Naive B cell (primary cell): Measurements from ENCODE around the gene EDC3. TPM values are rescaled to one million over a fixed set of nuclear protein-coding genes. Genes with fewer than 3 reads are reported as not detected.
"Not testable (repeated sequence)": the region's sequence is repeated elsewhere in the genome, so short reads cannot be mapped to it uniquely, and the experiment has no call there.

Experiments used
- ATAC-seq, 2 donors: fragments of 150-1000 bp; cut with Tn5 transposase; 2 replicates each; pipeline ENCODE4 v1.10.0; 2021; ENCODE audit warnings: low read depth in 2 of 2, mild to moderate bottlenecking in 2 of 2, moderate library complexity in 2 of 2
- DNase-seq: peaks from one replicate; pipeline ENCODE4 v3.0.0; 2022
- H3K27ac Mint-ChIP-seq, 6 donors: one replicate each; pipeline ENCODE4 v1.8.0; 2020 to 2022; ENCODE audit warnings: mild to moderate bottlenecking in 6 of 6, mixed read lengths in 6 of 6, moderate library complexity in 5 of 6, inconsistent platforms in 2 of 6
- H3K27me3 Mint-ChIP-seq, 3 donors: one replicate each; pipeline ENCODE4 v1.8.0; 2021 to 2022; ENCODE audit warnings: mixed read lengths in 3 of 3, mild to moderate bottlenecking in 1 of 3
- H3K36me3 Mint-ChIP-seq, 2 donors: one replicate each; pipeline ENCODE4 v1.8.0; 2020 to 2022; ENCODE audit warnings: mixed read lengths in 2 of 2, inconsistent platforms in 1 of 2, mild to moderate bottlenecking in 1 of 2
- H3K4me1 Mint-ChIP-seq, 3 donors: one replicate each; pipeline ENCODE4 v1.8.0; 2020 to 2022; ENCODE audit warnings: mixed read lengths in 3 of 3, inconsistent platforms in 1 of 3, mild to moderate bottlenecking in 1 of 3, moderate library complexity in 1 of 3
- H3K4me3 Mint-ChIP-seq, 8 donors: one replicate each; pipeline ENCODE4 v1.8.0; 2020 to 2022; ENCODE audit warnings: mild to moderate bottlenecking in 8 of 8, mixed read lengths in 8 of 8, moderate library complexity in 8 of 8, inconsistent platforms in 2 of 8
- H3K9me3 Mint-ChIP-seq, 7 donors: one replicate each; pipeline ENCODE4 v1.8.0; 2020 to 2022; ENCODE audit warnings: mixed read lengths in 7 of 7, mild to moderate bottlenecking in 5 of 7, inconsistent platforms in 2 of 7, moderate library complexity in 1 of 7
- polyA plus RNA-seq, 6 donors: library from polyadenylated mRNA; unstranded; fragments of 300-500 nt; fragmentation: Illumina TruSeq; gene quantifications; one replicate each; pipeline ENCODE4 v1.2.3, GENCODE V29; 2021; ENCODE audit warnings: low read depth in 6 of 6

The EDC3 gene, protein sequence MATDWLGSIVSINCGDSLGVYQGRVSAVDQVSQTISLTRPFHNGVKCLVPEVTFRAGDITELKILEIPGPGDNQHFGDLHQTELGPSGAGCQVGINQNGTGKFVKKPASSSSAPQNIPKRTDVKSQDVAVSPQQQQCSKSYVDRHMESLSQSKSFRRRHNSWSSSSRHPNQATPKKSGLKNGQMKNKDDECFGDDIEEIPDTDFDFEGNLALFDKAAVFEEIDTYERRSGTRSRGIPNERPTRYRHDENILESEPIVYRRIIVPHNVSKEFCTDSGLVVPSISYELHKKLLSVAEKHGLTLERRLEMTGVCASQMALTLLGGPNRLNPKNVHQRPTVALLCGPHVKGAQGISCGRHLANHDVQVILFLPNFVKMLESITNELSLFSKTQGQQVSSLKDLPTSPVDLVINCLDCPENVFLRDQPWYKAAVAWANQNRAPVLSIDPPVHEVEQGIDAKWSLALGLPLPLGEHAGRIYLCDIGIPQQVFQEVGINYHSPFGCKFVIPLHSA
- 10 to 100 TPM; 14.4 to 30.1 (median 24.1) TPM for polyA plus RNA-seq

DNA sequence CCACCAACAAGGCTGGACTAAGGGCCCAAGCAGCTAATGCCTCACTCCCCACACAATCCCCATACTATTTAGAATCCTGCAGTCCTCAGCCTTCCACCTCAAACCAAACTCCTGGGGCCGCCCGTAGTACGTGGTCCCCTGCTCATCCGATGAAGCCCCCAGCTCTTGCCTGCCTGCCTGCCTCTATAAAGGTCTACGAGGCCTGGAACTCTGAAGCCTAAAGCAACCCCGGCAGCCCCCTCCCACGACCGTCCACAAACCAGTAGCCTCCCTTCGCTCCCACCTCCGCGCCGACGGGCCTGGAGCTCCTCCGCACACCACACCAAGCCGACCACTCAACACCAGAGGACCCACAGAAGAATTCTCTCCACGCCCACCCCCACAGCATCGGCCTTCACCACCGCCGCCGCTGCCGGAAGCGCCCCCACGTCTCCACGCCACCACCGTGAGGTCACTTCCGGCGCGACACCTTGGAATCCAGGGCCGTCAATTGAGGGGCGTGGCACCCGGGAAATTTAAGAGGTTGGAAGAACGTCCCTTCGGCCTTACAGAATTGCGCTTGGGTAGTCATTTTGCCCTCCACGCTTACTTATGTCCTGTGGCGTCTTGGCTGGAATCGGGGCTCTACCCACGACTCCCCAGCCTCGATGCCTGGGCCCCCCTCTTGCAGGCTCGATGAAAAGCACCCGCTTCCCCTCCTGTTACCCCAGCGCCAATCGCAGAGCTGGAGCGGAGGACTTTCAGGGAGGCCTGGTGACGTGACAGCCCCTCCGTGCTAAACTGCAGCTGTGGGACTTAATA is at the start of gene EDC3:
EDC3 (minus strand) TSS at position 428 of the 801 bp plus-strand sequence. CDS start 20,900 bp downstream, outside the sequence.
- peak; percentile 81 for DNase-seq
- ATAC-seq = peak; percentile 91 to 94
- no peaks in the 10 kb centered on the region for H3K27me3 Mint-ChIP-seq
- no peaks in the 10 kb centered on the region for H3K9me3 Mint-ChIP-seq
- H3K36me3 Mint-ChIP-seq = peaks cover 0 to 7% of the 10 kb centered on the region in 2 donors
- H3K27ac Mint-ChIP-seq = peak within 1 kb of the TSS; percentile 92 to 99 (median 97)
- H3K4me1 Mint-ChIP-seq = peaks cover 24 to 34% (median 26%) of the 10 kb centered on the region in 3 donors
- peak within 1 kb of the TSS; percentile 96 to 100 (median 100) for H3K4me3 Mint-ChIP-seq

DNA sequence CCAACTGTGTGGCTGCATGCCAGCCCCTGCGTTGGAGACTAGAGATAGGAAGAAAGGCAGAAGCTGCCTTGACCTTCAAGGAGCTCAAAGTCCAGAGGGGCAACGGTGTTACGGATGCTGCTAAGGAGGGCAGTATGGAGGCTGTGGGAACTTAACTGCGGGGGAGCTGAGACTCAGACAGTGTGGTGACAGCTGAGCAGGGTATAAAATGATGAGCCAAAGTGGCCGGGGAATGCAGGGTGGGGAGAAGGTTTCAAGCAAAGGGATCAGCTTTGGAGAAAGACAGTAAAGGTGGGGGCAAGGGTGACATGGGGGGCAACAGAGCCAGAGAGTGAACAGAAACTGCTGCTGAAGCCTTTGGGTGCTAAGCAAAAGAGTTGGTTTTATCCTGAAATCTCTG is 46.6 kb upstream of the EDC3 start:
- DNase-seq = no peak
- no peak for ATAC-seq
- Mint-ChIP-seq H3K9me3 (peaks cover 13 to 22% (median 14%) of the 10 kb centered on the region in 7 donors), H3K4me1 (peaks cover 0 to 14% (median 6%) of the 10 kb centered on the region in 3 donors), H3K36me3 (peaks cover 0 to 24% of the 10 kb centered on the region in 2 donors), H3K27ac (no peak overlapping the region), H3K4me3 (no peak overlapping the region), H3K27me3 (peaks cover 13 to 32% (median 24%) of the 10 kb centered on the region in 3 donors)

DNA sequence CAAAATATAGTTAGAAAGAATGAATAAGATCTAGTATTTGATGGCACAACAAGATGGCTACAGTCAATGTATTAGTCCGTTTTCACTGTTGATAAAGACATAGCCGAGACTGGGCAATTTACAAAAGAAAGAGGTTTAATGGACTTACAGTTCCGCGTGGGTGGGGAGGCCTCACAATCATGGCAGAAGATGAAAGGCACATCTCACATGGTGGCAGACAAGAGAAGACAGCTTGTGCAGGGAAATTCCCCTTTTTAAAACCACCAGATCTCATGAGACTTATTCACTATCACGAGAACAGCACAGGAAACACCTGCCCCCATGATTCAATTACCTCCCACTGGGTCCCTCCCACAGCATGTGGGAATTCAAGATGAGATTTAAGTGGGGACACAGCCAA is 42.4 kb upstream of the EDC3 start:
- ATAC-seq, DNase-seq, H3K4me3 Mint-ChIP-seq: not testable (repeated sequence)
- peak overlapping the region in 1 of 6 donors; percentile 1 for H3K27ac Mint-ChIP-seq
- H3K4me1 Mint-ChIP-seq = peaks cover 0 to 14% (median 6%) of the 10 kb centered on the region in 3 donors
- peaks cover 15 to 31% (median 20%) of the 10 kb centered on the region in 7 donors for H3K9me3 Mint-ChIP-seq
- peaks cover 5 to 28% of the 10 kb centered on the region in 2 donors for H3K36me3 Mint-ChIP-seq
- H3K27me3 Mint-ChIP-seq = peaks cover 31 to 49% (median 48%) of the 10 kb centered on the region in 3 donors

DNA sequence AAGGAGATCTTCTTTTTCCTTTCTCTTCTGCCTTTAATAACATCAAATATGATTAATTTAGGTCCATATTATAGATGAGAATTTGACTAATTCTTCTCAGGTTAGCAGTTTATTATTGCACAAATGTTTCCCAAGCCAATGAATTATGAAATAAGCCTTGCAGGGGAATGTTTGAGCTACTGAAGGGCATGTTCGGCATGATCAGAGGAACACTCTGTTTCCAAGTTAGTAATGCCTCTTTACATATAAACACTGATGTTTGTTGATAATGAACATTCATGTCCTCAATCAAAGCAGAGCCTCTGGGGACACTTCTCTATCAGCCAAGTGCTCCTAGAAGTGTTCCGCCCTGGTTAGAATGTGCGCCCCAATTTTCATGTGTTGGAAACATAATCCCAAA is 39.5 kb upstream of the EDC3 start:
- Mint-ChIP-seq H3K4me3 (no peak overlapping the region), H3K27me3 (peaks cover 40 to 53% (median 51%) of the 10 kb centered on the region in 3 donors), H3K4me1 (peaks cover 0 to 6% (median 0%) of the 10 kb centered on the region in 3 donors), H3K36me3 (peaks cover 5 to 10% of the 10 kb centered on the region in 2 donors), H3K9me3 (peaks cover 8 to 24% (median 12%) of the 10 kb centered on the region in 7 donors), H3K27ac (no peak overlapping the region)
- no peak for ATAC-seq
- no peak for DNase-seq

DNA sequence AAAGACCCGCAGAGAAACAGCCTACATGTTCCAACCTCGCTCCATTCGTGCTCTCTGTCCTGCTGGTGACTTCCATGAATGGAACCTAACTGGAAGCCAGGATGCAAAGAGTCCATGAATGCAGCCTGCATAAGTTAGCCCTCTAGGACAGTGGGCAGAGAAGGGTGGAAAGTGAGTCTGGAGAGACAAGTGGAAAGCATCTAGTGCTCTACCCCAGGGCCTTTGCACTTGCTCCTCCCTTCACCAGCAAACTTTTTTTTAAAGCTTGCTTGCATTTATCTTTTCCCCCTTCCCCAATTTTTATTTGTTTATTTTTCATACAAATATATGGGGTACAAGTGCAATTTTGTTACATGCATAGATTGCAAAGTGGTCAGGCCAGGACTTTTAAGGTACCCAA is 37.4 kb upstream of the EDC3 start:
- Mint-ChIP-seq H3K27ac (no peak overlapping the region), H3K27me3 (peaks cover 45 to 56% (median 50%) of the 10 kb centered on the region in 3 donors), H3K4me3 (no peak overlapping the region), H3K9me3 (peaks cover 5 to 18% (median 12%) of the 10 kb centered on the region in 7 donors), H3K36me3 (peaks cover 5 to 9% of the 10 kb centered on the region in 2 donors), H3K4me1 (peaks cover 0 to 5% (median 0%) of the 10 kb centered on the region in 3 donors)
- DNase-seq (no peak), ATAC-seq (no peak)

DNA sequence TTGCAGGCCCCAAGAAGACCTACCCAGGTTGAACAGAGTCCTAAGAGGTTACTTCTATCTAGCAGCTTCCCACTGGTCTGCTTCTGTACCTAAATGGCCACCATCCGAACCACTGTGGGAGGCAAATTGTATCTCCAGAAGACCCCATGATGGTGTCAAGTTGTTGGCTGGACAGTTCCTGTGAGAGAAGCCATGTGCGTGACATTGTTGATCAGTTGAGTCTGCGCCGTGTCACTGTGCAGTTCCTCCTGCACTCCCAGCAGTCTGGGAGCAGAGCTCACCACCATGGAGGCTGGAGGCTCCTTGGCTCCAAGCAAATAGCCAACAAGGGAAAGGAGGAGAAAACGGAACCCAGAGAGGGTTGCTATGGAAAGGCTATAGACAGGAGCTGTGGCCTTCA is 37.0 kb upstream of the EDC3 start:
- DNase-seq = no peak
- H3K36me3 Mint-ChIP-seq = peaks cover 5 to 8% of the 10 kb centered on the region in 2 donors
- H3K9me3 Mint-ChIP-seq = peaks cover 1 to 14% (median 8%) of the 10 kb centered on the region in 7 donors
- ATAC-seq = no peak
- peaks cover 0 to under 1% (median 0%) of the 10 kb centered on the region in 3 donors for H3K4me1 Mint-ChIP-seq
- no peak overlapping the region for H3K27ac Mint-ChIP-seq
- H3K4me3 Mint-ChIP-seq = peak overlapping the region in 1 of 8 donors; percentile 60
- H3K27me3 Mint-ChIP-seq = peaks cover 46 to 58% (median 54%) of the 10 kb centered on the region in 3 donors

DNA sequence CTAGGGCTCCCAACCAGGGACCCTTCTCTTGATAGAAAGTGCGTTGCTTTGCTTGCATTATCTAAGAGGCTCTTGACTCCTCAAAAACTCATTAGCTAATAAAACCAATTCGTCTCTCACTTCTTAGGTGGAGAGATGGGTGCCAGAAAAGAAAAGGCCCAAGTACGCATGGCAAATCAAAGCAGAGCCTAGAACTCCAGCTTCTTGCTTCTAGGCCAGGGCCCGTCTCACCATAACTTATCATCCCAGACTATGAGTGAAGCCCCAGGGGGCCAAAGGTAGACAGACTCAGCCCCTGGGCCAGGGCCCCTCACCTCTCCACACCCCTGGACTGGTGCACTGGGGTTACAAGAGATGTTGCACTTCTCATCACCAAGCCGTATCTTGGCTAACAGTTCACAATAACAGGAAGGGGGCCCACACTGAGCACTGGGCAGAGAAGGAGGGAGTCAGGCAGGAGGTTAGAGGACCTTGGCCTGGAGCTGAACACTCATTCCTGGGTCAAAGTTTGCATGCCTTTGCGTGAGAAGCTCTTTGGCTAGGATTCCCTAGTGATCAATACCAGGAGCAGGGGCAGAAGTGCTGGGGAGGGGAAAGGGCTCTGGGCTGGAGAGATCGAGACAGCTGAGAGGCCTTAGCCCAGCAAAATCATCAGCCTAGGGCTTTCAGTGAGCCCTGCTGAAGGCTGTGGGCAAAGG is 34.9 kb upstream of the EDC3 start:
- ATAC-seq = no peak
- Mint-ChIP-seq H3K4me3 (peak overlapping the region in 1 of 8 donors; percentile 24), H3K27me3 (peaks cover 51 to 63% (median 62%) of the 10 kb centered on the region in 3 donors), H3K36me3 (peaks cover 0 to 4% of the 10 kb centered on the region in 2 donors), H3K9me3 (peaks cover 0 to 1% (median 0%) of the 10 kb centered on the region in 7 donors), H3K27ac (no peak overlapping the region), H3K4me1 (peaks cover 6 to 11% (median 10%) of the 10 kb centered on the region in 3 donors)
- no peak for DNase-seq

DNA sequence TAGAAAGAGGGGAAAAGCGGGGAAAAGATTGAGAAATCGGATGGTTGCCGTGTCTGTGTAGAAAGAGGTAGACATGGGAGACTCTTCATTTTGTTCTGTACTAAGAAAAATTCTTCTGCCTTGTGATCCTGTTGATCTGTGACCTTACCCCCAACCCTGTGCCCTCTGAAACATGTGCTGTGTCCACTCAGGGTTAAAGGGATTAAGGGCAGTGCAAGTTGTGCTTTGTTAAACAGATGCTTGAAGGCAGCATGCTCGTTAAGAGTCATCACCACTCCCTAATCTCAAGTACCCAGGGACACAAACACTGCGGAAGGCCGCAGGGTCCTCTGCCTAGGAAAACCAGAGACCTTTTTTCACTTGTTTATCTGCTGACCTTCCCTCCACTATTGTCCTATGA is 33.5 kb upstream of the EDC3 start:
- H3K4me1 Mint-ChIP-seq = peaks cover 11 to 16% (median 16%) of the 10 kb centered on the region in 3 donors
- DNase-seq = not testable (repeated sequence)

GRCh38 chr15:74728699-74729098 is 32.9 kb upstream of the EDC3 start:
- not testable (repeated sequence) for DNase-seq, H3K27ac Mint-ChIP-seq, H3K9me3 Mint-ChIP-seq, ATAC-seq, H3K36me3 Mint-ChIP-seq, H3K4me3 Mint-ChIP-seq
- peaks cover 47 to 71% (median 64%) of the 10 kb centered on the region in 3 donors for H3K27me3 Mint-ChIP-seq
- peaks cover 11 to 16% (median 16%) of the 10 kb centered on the region in 3 donors for H3K4me1 Mint-ChIP-seq

More for the DNA sequence above, 33.5 kb upstream of the EDC3 start:
- H3K27me3 Mint-ChIP-seq = peaks cover 47 to 71% (median 71%) of the 10 kb centered on the region in 3 donors
- not testable (repeated sequence) for H3K9me3 Mint-ChIP-seq, H3K27ac Mint-ChIP-seq, H3K4me3 Mint-ChIP-seq, ATAC-seq, H3K36me3 Mint-ChIP-seq

GRCh38 chr15:74727727-74728126 is 31.9 kb upstream of the EDC3 start:
- Mint-ChIP-seq H3K27ac (no peak overlapping the region), H3K4me3 (peak overlapping the region in 5 of 8 donors; percentile 3 to 82 (median 57)), H3K36me3 (peaks cover 0 to 4% of the 10 kb centered on the region in 2 donors), H3K27me3 (peaks cover 47 to 65% (median 58%) of the 10 kb centered on the region in 3 donors), H3K4me1 (peaks cover 11 to 16% (median 16%) of the 10 kb centered on the region in 3 donors), H3K9me3 (peaks cover 0 to 1% (median 0%) of the 10 kb centered on the region in 7 donors)
- no peak for ATAC-seq
- DNase-seq = no peak

DNA sequence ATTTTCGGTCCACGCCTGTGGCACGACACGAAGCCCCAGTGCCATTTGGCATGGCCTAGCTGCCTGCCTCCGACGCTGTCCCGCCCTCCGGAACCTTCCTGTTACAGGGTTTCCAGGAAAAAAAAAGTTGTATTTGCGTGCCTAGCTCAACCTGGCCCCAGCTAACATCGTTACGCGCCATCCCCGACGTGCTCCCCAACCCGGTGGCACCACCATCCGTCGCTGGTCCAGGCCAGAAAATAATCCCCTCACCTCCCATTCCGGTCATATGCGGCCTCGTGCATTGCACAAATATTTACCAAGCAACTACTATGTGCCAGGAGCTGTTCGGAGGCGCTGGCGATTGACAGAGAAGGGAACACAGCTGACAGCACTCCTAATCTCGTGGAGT is 30.9 kb upstream of the EDC3 start:
- DNase-seq = no peak
- no peak for ATAC-seq
- peaks cover 0 to 4% of the 10 kb centered on the region in 2 donors for H3K36me3 Mint-ChIP-seq
- peaks cover 45 to 65% (median 54%) of the 10 kb centered on the region in 3 donors for H3K27me3 Mint-ChIP-seq
- H3K9me3 Mint-ChIP-seq = no peaks in the 10 kb centered on the region
- H3K4me3 Mint-ChIP-seq = peak overlapping the region; percentile 56 to 93 (median 76)
- peak overlapping the region in 1 of 6 donors; percentile 5 for H3K27ac Mint-ChIP-seq
- peaks cover 11 to 16% (median 16%) of the 10 kb centered on the region in 3 donors for H3K4me1 Mint-ChIP-seq
